Right lobe of liver (tissue), 6 donors: ENCODE data around the gene NUP43. TPM values are rescaled to one million over a fixed set of nuclear protein-coding genes. Genes with fewer than 3 reads are reported as not detected.

ENCODE experiments used
- ATAC-seq, 4 donors: fragments of 200-7000 bp; cut with Tn5 transposase; one replicate each; pipeline ENCODE4 v1.9.1; 2020; ENCODE audit warnings: mild to moderate bottlenecking in 4 of 4, moderate library complexity in 4 of 4
- DNase-seq, 3 donors: peaks; one replicate each; pipeline ENCODE4 v3.0.0-alpha.2; 2020
- H3K27ac ChIP-seq, 3 donors: fragments of 200-600 bp; one replicate each; pipeline ENCODE4 v1.8.0; 2022
- H3K27me3 ChIP-seq, 2 donors: fragments of 200-600 bp; one replicate each; pipeline ENCODE4 v1.8.0; 2022
- H3K36me3 ChIP-seq, 4 donors: fragments of 200-600 bp; sonication (generic) in 1 of 4; one replicate each; pipeline versions ENCODE4 v1.5.1 to v1.8.0; 2017 to 2022; ENCODE audit warnings: control low read depth in 1 of 4
- H3K4me1 ChIP-seq, 4 donors: fragments of 200-600 bp; sonication (generic) in 1 of 4; one replicate each; pipeline versions ENCODE4 v1.5.1 to v1.8.0; 2017 to 2022; ENCODE audit warnings: control low read depth in 1 of 4
- H3K4me3 ChIP-seq, 3 donors: fragments of 200-600 bp; one replicate each; pipeline ENCODE4 v1.8.0; 2022
- H3K9me3 ChIP-seq, 4 donors: fragments of 200-600 bp; sonication (generic) in 1 of 4; one replicate each; pipeline versions ENCODE4 v1.5.1 to v1.8.0; 2017 to 2022; ENCODE audit warnings: control low read depth in 1 of 4
- CTCF ChIP-seq, 4 donors: fragments of 200-600 bp in 3 of 4; fragments of 450-650 bp in 1 of 4; IDR thresholded peaks; one replicate each; pipeline versions ENCODE4 v1.5.1 to v1.8.0; 2016 to 2022; ENCODE audit warnings: antibody characterized with exemption in 4 of 4, mild to moderate bottlenecking in 2 of 4
- POLR2A ChIP-seq: fragments of 450-650 bp; IDR thresholded peaks from one replicate; pipeline ENCODE4 v1.6.1; 2017; ENCODE audit warnings: antibody characterized with exemption, mild to moderate bottlenecking
- WGBS: methylation state at CpG from one replicate; pipeline ENCODE4 v1.1.6; 2018; ENCODE audit warnings: low coverage, low lambda C conversion rate; ENCODE audit not compliant: insufficient coverage; ENCODE audit errors: missing lambda C conversion rate; 5-methylcytosine and 5-hydroxymethylcytosine counted together
- intact Hi-C, 2 donors: fragments of 100-400 bp; cut with DNase I; formaldehyde crosslinking; loops; one replicate each; pipeline versions ENCODE4 v1.11.2 to v1.14.1; 2022
- long read RNA-seq: library from polyadenylated mRNA; unstranded; transcript quantifications from one replicate; pipeline ENCODE4 v2.0.0, GENCODE V29; 2019
- total RNA-seq, 6 experiments: library from RNA; depleted of rRNA in 2 of 6; stranded (reverse); fragments of >200 nt in 2 of 6; fragmentation: NEBNext Ultra II Directional in 3 of 6; extraction: Animal tissue kit (Norgen Biotek cat#: 25700) in 3 of 6; gene quantifications; one replicate each; pipeline versions ENCODE4 v1.1.0 to v1.2.4, GENCODE V29; 2016 to 2023
- donor health status: DM: no; HTN: yes; CAD: no.
- donor health status: DM: no; HTN: no; CAD: no.
- donor health status: DM: no; HTN: no; CAD: no.
- donor health status: DM: no; HTN: yes; CAD: no.
- donor health status: DM: no; HTN: yes; CAD: no.

Gene NUP43
- 10 to 100 TPM in 5 of 6 experiments, 1 to 10 TPM in 1; 8.8 to 15.9 (median 12.1) TPM for total RNA-seq
- long read RNA-seq, result 0 reads

DNA sequence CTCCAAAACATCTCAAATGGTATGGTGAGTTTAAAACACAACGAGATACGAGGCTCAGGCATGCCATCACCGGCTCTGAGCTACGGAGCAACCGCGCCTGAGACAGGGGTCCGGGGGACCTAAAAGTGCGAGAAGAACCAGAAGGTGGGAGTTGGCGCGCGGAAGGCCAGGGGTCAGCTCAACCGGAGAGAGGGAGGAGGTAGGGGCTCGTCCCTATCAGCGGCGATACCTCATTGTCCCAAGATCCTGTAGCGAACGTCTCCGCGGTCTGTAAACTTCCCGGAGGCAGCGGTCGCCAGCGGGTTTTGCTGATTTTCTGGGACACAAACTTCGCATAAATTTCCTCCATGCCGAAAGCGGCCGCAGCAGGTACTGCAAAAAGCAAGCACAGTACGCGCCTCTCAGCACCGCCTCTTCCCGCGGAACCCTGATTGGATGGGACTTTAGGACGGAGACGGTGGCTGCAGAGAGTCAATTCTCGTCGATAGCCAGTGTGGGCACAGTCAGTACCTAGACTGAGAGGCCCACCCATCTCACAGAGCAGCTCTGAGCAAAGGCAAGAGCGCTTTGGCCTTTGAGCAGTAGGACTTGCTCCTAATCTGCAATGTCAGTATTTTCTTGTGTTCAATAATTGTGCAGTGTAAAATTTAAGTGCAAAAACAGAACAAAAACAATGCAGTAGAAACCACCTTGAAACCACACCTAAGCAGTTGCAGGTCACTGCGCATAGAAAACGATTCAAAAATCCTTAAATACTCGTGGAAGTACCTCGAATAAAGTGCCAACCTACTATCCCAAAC is at the start of gene NUP43:
Gene NUP43, minus strand, starts transcription at position 383 of the 800 bp plus-strand sequence. Its CDS starts 34 bp downstream, at position 349.
- Histone ChIP-seq H3K27me3 (no peaks in the 10 kb centered on the region), H3K27ac (peak within 1 kb of the TSS; percentile 29 to 80 (median 68)), H3K36me3 (peaks cover 0 to 24% (median 4%) of the 10 kb centered on the region in 4 donors), H3K9me3 (no peaks in the 10 kb centered on the region), H3K4me3 (peak within 1 kb of the TSS; percentile 56 to 79 (median 79)), H3K4me1 (peaks cover 0 to 21% (median 13%) of the 10 kb centered on the region in 4 donors)
- WGBS, result 4% methylated on average over 29 of the region's 41 CpGs
- intact Hi-C loops, result no loop called here
- peak; percentile 65 to 79 (median 68) for ATAC-seq
- DNase-seq, result peak; percentile 88 to 93 (median 92)
- TF ChIP-seq CTCF (IDR thresholded peaks at IDR 0.05) (peak; percentile 31 to 75 (median 46)), POLR2A (peak; percentile 57)

- Histone ChIP-seq H3K36me3 (peaks cover 0 to 24% (median 8%) of the 10 kb centered on the region in 4 donors), H3K4me3 (no peak overlapping the region), H3K4me1 (no peaks in the 10 kb centered on the region), H3K27ac (no peak overlapping the region), H3K27me3 (no peaks in the 10 kb centered on the region), H3K9me3 (no peaks in the 10 kb centered on the region)
- WGBS, result 73% methylated on average over 1 of the region's 3 CpGs
- no peak for DNase-seq
- ATAC-seq, result no peak
- no peak for TF ChIP-seq CTCF (IDR thresholded peaks at IDR 0.05)
- intact Hi-C loops, result no loop called here
Measured at GRCh38 chr6:149783551-149783950, 37.2 kb upstream of the NUP43 start.

- no peak for TF ChIP-seq CTCF (IDR thresholded peaks at IDR 0.05)
- TF ChIP-seq POLR2A, result no peak
- no peak overlapping the region for H3K4me3 ChIP-seq
- no peaks in the 10 kb centered on the region for H3K27me3 ChIP-seq
- ATAC-seq (no peak), DNase-seq (no peak)
- WGBS, result 95% methylated on average over 2 of the region's 2 CpGs
- intact Hi-C loops, result no loop called here
- H3K36me3 ChIP-seq, result peaks cover 0 to 24% (median 8%) of the 10 kb centered on the region in 4 donors
- no peaks in the 10 kb centered on the region for H3K4me1 ChIP-seq
- H3K9me3 ChIP-seq, result no peaks in the 10 kb centered on the region
- no peak overlapping the region for H3K27ac ChIP-seq
Measured at GRCh38 chr6:149782337-149782736, 36.0 kb upstream of the NUP43 start.

GRCh38 chr6:149781715-149782114 is 35.4 kb upstream of the NUP43 start:
- Histone ChIP-seq H3K27me3 (no peaks in the 10 kb centered on the region), H3K27ac (no peak overlapping the region), H3K36me3 (peaks cover 0 to 24% (median 8%) of the 10 kb centered on the region in 4 donors), H3K4me3 (no peak overlapping the region), H3K4me1 (no peaks in the 10 kb centered on the region), H3K9me3 (no peaks in the 10 kb centered on the region)
- DNase-seq, result no peak
- intact Hi-C loops, result no loop called here
- no peak for ATAC-seq
- TF ChIP-seq CTCF (IDR thresholded peaks at IDR 0.05) (no peak), POLR2A (no peak)
